HG02642 (cell line): ENCODE data around the gene KRABD2.
"Not testable (repeated sequence)": the region's sequence is repeated elsewhere in the genome, so short reads cannot be mapped to it uniquely, and the experiment has no call there.

ENCODE experiments used
- ATAC-seq: cut with Tn5 transposase; IDR thresholded peaks from one replicate; pipeline ENCODE4 v1.9.1; 2021; ENCODE audit warnings: mild to moderate bottlenecking; ENCODE audit not compliant: unreplicated experiment, poor library complexity

Gene KRABD2

DNA sequence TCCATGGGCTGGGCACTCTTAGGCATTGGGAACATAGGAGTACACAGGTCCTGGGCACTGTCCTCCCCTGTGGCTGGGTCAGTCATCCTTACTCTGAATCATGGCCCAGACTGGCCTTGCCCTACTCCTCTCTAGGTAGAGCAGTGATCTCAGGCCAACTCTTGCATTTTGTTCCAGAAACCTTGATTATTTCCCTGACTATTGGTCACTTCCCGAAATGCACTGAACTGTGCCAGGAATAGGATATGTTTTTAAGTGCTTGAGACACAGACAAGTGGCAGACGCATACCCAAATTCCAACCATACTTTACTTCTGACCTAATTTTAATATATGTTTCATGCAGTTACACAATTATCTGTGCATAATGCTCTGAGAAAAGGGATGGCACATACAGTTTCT lies 10.3 kb downstream of the KRABD2 start:
- ATAC-seq: no peak

DNA sequence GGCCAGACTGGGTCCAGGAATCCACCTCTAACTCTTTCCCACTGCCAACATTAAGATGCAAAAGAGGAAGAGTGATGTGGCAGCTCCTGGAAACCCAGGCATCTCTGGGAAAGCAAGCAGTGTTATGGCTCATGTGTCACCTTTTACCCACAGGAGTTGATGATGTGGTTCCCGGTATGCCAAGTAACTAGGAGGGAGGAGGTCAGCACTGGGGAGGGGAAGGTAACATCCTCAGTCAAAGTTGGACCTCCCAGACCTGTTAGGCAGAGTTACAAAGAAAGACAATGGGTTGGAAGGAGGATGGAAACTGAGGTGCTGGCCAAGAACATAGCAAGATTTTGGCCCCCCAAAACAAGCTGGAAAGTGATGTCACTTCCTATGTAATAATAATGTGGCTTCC lies 11.4 kb downstream of the KRABD2 start:
- ATAC-seq: no peak

DNA sequence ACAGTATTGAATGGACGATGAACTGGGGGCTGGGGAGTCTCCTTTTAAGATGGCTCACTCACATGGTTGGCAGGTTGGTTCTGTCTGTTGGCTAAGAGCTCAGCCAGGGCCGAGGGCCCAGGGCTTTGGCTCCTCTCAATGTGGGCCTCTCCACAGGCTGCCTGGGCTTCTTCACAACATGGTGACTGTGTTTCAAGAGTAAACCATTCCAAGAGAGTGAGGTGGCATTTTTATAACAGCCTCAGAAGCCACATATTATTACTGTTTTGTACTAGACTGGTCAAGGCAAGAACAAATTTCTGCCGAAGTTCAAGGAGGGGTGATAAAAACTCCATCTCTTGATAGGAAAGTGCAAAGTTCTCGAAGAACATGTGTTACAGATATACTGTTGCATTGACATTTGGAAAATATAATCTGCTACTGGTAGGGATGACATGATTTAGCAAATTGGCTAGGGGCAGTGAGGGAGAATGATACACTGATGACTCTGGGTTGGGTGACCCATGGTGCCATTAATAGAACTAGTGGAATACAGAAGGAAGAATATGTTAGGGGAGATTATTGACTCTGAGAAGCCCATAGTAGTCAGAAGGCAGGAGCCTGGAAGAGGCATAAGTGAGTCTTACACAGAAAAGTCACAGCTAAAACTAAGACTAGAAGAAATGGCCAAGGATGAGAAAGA lies 13.7 kb downstream of the KRABD2 start:
- no peak for ATAC-seq

DNA sequence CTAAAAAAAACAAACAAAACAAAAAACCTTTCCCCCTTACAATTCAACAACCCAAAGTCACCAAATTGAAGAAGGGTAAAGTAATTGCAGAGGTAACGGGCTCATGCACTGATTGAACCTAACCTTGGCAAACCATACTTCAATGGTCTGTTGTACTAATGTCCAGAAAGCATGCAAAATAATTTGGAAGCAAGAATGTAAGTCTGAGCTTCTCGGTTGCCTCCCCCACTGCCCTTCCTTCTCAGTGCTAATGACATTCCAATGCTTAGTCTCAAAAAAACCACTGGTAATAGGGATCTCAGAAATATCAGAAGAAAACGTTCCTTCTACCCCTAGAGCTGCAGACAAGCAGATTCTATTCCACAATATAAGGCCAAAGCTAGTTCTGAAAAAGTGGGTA lies 15.8 kb downstream of the KRABD2 start:
- no peak for ATAC-seq

DNA sequence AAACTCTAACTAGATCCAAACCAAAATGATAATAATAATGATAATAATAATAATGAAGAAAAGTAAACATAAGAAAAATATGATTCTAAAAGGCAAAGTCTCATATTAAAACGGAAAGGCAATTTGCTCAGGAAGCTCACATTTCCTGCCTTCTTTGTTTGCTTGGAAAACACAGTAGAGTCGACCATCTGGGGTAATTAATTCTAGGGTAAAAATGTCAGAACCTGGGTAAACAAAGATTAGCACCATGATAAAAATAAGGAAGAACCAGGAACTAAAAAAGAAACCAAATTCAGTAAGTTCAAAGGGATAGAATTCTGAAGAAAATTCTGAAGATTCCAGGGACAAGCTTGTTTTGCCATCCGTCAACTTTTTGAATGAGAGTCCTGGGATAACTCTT lies 16.2 kb downstream of the KRABD2 start:
- no peak for ATAC-seq

DNA sequence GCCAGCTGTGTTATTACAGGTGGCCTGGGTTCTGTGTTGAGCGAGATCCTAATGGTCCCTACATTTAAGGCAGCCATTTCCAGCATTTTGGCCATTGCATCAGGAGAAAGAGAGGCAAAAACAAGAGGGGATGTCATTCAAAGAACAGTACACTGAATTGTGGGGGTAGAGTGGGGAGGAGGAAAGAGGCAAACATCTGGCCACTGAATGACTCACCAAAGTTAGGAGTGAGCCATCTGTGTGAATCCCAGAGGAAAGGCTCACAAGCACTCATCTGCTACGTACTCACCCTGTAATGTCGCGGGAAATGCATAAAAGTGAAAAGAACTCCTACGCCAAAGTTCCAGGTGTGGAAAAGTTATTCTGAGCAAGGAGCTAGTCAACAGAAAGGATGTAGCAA lies 16.7 kb downstream of the KRABD2 start:
- ATAC-seq: no peak

DNA sequence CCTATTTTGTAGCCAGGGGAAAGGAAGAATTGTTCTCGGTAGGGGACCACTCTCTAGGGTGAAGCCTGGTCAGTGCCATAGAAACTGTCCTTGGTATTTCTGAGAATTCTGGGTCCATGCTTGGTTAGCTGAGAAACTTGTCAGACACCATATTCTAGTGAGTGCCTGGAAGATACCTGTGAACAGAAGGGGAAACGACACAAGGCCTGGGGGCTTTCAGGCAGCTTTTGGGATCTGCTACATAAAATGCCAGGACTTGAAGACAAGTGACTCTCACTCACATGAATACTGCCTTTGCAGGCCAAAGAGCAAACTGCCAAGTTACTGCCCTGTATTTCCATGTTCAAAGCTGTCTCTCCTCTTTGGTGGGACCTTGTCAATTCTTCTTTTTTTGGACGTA lies 18.6 kb downstream of the KRABD2 start:
- no peak for ATAC-seq

DNA sequence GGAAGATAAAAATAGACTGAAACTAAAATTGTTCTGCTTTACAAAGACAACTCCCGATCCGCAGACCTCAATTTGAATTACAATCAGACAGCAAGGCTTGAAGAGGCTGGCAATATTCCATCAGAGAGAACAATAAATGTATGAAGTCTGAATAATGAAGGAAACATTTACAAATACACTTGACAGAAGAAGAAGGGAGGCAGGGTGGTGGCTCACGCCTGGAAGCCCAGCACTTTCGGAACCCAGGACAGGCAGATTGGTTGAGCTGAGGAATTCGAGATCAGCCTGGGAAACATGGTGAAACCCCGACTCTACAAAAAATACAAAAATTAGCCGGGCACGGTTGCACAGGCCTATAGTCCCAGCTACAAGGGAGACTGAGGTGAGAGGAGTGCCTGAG lies 22.3 kb downstream of the KRABD2 start:
- no peak for ATAC-seq

DNA sequence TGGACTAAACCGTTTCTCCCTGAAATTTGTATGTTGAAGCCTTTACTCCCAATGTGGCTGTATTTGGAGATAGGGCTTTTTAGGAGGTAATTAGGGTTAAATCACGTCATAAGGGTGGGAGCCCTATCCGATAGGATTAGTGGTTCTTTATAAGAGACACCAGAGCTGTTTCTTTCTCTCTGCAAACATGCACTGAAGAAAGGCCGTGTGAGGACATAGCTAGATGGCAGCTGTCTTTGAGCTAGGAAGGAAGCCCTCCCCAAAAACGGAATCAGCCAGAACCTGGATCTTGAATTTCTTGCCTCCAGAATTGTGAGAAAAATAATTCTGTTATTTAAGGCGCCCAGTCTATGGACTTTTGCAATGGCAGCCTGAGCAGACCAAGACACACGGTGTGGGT lies 22.8 kb downstream of the KRABD2 start:
- no peak for ATAC-seq

DNA sequence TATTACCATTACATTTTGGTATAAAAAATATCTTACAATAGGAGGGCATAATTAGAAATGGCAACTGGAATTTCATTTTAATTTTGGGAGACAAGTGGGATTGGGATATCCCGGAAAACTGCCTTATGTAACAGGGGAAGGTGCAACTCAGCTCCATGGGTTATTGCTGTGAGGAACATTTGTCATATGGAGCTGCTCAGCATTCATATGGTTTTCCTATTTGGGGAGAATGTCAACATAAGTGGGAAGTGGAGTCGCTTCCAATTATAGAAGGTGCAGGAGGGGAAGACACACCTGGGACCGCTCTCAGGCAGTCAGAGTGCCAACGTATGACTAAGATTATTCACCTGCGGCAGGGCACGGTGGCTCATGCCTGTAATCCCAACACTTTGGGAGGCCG lies 26.2 kb downstream of the KRABD2 start:
- ATAC-seq: no peak

DNA sequence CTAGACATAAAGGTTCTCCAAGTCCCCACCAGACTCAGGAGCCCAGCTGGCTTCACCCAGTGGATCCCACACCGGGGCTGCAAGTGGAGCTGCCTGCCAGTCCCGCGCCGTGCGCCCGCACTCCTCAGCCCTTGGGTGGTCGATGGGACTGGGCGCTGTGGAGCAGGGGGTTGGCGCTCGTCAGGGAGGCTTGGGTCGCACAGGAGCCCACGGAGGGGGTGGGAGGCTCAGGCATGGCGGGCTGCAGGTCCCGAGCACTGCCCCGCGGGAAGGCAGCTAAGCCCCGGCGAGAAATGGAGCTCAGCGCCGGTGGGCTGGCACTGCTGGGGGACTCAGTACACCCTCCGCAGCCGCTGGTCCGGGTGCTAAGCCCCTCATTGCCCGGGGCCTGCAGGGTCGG lies 29.5 kb downstream of the KRABD2 start:
- ATAC-seq: not testable (repeated sequence)

DNA sequence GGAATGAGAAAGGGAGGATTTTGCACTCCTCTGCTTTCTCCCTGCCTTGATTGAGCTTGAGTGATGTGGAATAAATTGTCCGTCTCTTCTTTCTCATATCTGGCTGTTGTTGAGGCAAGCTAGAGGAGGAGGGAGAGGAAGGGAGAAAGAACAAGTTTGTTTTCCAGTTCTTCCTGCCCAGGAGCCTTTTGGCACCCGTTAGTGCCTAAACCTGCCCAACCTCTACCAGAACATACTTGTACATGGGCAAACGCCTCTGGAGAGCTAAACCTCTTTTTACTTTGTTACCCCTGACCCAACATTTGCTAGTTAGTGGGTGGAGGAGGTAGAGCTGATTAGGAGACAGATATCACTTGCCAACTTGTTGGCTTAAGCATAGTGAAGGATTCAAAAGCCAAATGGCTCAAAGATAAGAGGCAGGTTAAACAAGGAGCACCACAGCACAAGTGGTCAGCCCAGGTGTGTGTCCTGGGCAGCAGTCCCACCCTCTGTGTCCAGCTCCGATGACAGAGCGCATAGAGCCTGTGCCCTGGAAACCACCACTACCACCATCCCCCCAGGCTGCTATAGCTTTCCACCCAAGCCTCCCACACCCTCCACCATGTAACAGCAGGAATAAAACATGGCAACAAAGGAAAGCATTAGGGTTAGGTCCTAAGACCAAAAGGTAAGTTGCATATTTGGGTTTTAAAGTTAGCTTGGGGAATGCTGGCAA lies 30.4 kb downstream of the KRABD2 start:
- no peak for ATAC-seq

DNA sequence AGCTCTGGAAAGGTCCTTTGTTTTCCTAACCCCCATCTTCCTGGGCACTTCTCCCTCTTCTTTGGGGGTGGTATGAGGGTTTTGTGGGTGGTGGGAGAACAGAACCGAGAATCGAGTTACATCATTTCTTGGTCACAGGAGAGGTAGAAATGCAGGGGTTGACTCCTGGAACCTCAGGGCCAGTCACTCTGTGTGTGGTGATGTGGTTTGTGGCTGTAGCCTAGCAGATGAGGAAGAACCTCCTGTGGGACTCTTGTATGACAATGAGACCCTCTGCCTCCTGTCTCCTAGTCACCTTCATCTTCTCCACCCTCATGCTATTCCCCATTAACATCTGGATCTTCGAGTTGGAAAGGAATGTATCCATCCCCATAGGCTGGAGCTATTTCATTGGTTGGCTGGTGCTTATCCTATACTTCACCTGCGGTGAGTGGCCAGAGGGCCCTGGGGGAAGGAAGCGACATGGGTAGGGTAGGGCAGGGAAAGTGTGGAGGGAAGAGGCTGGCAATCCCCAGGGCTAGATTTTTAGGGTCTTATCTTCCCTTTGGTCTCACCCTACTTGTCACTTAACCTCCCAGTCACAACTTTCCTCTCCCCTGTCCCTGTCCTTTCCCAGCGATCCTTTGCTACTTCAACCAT lies 31.3 kb downstream of the KRABD2 start:
- no peak for ATAC-seq

DNA sequence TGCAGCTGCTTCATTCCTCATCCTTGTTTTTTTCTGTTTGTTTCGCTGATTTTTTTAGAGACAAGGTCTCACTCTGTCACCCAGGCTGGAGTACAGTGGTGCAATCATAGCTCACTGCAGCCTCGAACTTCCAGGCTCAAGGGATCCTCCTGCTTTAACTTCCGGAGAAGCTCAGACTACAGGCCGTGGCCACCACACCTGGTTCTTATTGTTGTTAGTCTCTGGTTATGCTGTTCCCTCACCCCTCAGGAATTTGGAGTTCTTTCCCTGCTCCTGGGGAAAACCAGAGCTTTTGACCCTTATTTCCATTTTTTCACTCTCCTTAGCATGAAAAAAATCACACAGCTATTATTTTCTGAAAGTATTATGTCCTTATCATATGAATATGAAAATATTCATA lies 35.0 kb downstream of the KRABD2 start:
- no peak for ATAC-seq

DNA sequence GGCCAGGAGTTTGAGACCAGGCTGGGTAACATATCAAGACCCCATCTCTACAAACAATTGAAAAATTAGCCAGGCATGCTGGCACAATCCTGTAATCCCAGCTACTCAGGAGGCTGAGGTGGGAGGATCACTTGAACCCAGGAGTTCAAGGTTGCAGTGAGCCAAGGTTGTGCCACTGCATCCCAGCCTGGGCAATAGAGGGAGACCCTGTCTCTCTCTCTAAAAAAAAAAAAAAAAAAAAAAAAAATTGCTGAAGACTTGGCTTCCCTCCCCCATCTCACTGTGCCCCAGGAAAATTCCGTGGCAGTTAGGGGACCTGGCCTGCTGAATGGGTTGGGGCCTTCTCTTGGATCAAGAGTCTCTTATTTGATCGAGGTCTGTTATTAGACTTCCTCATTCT lies 37.0 kb downstream of the KRABD2 start, which contains the start of gene ODF4:
TSS of gene ODF4 (plus strand) at position 301 of the 400 bp plus-strand sequence. CDS start 212 bp downstream, outside the sequence.
- no peak for ATAC-seq

DNA sequence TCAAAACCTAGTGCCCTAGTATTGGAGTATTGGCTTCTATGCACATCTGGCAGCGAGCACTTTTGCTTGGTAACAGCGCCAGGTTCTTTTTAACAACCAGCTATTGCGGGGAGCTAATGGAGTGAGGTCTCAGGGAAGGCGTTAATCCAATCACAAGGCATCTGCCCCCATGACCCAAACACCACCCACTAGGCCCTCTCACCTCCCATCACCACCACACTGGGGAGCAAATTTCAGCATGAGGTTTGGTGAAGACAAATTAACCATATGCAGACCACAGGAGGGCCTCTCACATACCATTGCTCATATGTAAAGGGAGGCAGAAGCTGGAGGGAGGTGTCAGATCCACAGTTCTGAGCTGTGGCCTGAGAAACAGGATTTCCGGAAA lies 37.8 kb downstream of the KRABD2 start:
- ATAC-seq: no peak

DNA sequence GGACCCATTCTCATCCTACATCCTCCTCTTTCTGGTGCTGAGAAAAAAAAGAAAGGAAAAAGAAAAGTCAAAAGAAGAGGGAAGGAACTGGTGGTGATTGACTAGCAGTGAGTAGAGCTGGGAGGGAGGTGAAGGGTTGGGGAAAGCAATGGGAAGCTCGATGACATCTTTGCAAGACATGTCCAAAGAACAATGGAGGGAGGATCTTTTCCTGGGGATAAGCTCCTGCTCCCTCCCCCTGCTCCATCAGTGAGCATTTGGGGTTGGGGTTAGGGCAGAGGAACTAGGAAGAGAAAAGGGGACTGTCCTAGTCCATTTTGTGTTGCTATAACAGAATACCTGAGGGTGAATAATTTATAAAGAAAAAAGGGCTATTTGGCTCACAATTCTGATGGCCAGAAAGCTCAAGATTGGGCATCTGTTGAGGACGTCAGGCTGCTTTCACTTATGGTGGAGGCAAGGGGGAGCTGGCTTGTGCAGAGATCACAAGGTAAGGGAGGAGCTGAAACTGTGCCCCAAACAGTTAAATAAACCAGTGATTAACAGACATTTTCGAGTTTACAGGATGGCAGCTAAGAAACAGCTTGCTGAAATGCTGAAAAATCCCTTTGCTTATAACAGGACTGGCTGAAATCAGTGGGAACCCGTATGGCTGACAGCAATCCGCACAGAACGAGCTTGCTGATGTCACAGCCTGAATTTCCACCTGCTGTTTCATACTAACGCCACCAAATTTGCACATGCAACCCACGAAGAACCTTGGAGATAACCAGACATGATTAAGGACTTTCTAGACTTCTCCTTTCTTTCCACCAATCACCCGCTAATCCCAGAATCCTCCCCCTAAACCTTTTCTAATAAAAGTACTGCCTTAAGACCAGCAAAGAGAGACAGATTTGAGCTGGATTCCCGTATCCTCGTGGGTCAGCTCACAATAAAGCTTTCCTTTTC lies 38.4 kb downstream of the KRABD2 start:
- no peak for ATAC-seq

DNA sequence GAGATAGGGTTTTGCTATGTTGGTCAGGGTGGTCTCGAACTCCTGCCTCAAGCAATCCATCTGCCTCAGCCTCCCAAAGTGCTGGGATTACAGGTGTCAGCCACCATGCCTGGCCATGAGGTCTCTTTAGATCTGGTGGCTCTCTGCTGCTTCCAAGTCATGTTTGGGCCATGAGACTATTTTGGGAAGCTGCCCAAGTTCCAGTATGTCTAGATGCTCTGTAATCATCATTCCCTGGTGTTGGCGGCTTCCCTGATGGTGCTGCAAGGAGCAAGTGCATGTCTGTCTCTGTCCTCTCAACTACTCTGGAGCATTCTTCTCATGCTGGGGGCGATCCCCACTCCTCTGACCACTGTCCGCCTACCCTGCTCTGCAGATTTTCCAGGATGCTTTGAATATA lies 43.2 kb downstream of the KRABD2 start:
- ATAC-seq: no peak

DNA sequence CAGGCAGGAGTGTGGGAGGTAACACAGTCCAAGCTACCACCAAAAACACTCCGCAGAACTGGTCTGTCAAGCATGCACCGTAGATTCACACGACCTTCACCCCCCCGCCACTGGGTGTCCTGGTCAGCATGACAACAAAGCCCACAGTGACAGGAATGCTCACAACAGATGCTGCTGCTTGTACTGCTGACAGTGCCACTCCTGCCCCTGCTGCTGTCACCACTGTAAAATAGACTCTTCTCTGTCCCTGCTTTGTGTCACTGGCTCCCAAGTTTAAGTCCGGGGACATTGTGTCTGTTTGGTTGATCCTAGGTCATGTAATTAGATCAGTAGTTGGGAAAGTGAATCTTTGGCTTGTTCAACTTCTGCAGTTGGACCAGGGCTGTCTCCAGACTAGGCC lies 43.8 kb downstream of the KRABD2 start:
- ATAC-seq: no peak

DNA sequence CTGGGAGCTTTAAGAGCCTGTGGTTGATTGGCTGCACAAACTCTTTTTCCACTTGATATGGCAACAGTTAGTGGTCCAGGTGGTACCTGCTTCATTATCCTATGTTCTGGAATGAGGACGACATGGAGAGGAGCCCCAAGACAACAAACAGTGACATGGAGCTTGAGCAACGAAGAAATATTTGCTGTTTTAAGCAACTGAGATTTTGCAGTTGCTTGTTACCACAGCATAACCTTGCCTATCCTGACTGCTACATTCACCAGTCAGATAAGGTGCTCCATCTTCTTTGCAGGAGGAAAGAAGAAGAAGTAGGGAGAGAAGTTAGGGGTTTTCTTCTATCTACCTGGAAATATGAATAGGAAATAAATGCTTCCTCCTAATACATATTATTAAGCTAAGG lies 44.4 kb downstream of the KRABD2 start:
- ATAC-seq: no peak

DNA sequence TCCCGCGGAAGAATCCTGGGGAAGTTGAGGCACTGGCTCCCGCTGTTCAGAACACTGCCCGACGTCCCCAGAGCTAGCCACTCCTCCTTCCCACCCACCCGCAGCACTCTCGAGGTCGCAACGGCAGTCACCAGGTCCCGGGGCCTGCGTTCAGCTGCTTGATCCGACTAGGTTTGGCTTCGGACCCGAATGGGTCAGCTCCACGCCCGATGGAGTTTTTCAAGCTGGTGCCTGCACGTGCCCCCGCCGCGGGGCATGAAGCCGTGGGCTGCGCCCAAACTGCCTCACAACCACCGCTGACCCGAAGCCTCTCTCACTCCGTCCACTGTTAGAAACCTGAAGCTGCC lies 49.2 kb downstream of the KRABD2 start:
- ATAC-seq: no peak
